GM23248 (cell line): ENCODE data around the gene CANT1. TPM values are rescaled to one million over a fixed set of nuclear protein-coding genes. Genes with fewer than 3 reads are reported as not detected.

Experiments used
- DNase-seq: peaks from one replicate; pipeline ENCODE4 v3.0.0-alpha.2; 2015
- H2AFZ ChIP-seq: fragments of 200-600 bp; sonication (generic); 2 replicates; pipeline ENCODE4 v1.6.1; 2016; ENCODE audit warnings: antibody characterized with exemption
- H3F3A ChIP-seq: fragments of 200-600 bp; sonication (generic); 2 replicates; pipeline ENCODE4 v1.6.1; 2016; ENCODE audit warnings: mild to moderate bottlenecking, antibody characterized with exemption, mixed run types; ENCODE audit not compliant: insufficient read depth
- H3K27ac ChIP-seq: fragments of 200-600 bp; sonication (generic); 2 replicates; pipeline ENCODE4 v1.5.1; 2016; ENCODE audit warnings: mild to moderate bottlenecking
- H3K27me3 ChIP-seq: fragments of 200-600 bp; sonication (generic); replicated peaks from 2 replicates; pipeline ENCODE4 v1.6.1; 2016; ENCODE audit warnings: mild to moderate bottlenecking; ENCODE audit not compliant: insufficient read depth
- H3K36me3 ChIP-seq: fragments of 200-600 bp; sonication (generic); 2 replicates; pipeline ENCODE4 v1.6.1; 2016; ENCODE audit warnings: low read depth, mild to moderate bottlenecking
- H3K4me1 ChIP-seq: fragments of 200-600 bp; sonication (generic); 2 replicates; pipeline ENCODE4 v1.6.1; 2016; ENCODE audit warnings: mild to moderate bottlenecking; ENCODE audit not compliant: insufficient read depth
- H3K4me2 ChIP-seq: fragments of 200-600 bp; sonication (generic); one replicate; pipeline ENCODE4 v1.6.1; 2016; ENCODE audit warnings: mild to moderate bottlenecking; ENCODE audit not compliant: unreplicated experiment
- H3K4me3 ChIP-seq: fragments of 200-600 bp; sonication (generic); 2 replicates; pipeline ENCODE4 v1.5.1; 2016; ENCODE audit warnings: mild to moderate bottlenecking
- H3K79me2 ChIP-seq: fragments of 200-600 bp; sonication (generic); 2 replicates; pipeline ENCODE4 v1.6.1; 2016; ENCODE audit warnings: mild to moderate bottlenecking; ENCODE audit not compliant: insufficient read depth
- H3K9ac ChIP-seq: fragments of 200-600 bp; sonication (generic); 2 replicates; pipeline ENCODE4 v1.6.1; 2016; ENCODE audit warnings: mild to moderate bottlenecking
- H3K9me2 ChIP-seq: fragments of 200-600 bp; sonication (generic); 2 replicates; pipeline ENCODE4 v1.6.1; 2016; ENCODE audit warnings: mixed run types, mild to moderate bottlenecking, moderate library complexity; ENCODE audit not compliant: insufficient read depth
- H3K9me3 ChIP-seq: fragments of 200-600 bp; sonication (generic); one replicate; pipeline ENCODE4 v1.6.1; 2017; ENCODE audit warnings: low read depth
- H4K20me1 ChIP-seq: fragments of 200-600 bp; sonication (generic); 2 replicates; pipeline ENCODE4 v1.6.0; 2016; ENCODE audit not compliant: insufficient read depth
- EZH2 ChIP-seq: fragments of 200-600 bp; sonication (generic); IDR thresholded peaks from 2 replicates; pipeline ENCODE4 v1.6.1; 2018; ENCODE audit warnings: antibody characterized with exemption, mild to moderate bottlenecking; ENCODE audit not compliant: insufficient read depth, poor library complexity, severe bottlenecking
- EZH2phosphoT487 ChIP-seq: fragments of 200-600 bp; sonication (generic); IDR thresholded peaks from 2 replicates; pipeline ENCODE4 v1.6.1; 2018; ENCODE audit warnings: antibody characterized with exemption, moderate library complexity, mild to moderate bottlenecking, low read depth; ENCODE audit not compliant: insufficient read depth
- WGBS, 2 experiments: methylation state at CpG; one replicate each; pipeline ENCODE4 v1.1.6; 2015 to 2017; ENCODE audit warnings: low lambda C conversion rate in 2 of 2, low coverage in 1 of 2; ENCODE audit errors: missing lambda C conversion rate in 2 of 2; 5-methylcytosine and 5-hydroxymethylcytosine counted together
- in situ Hi-C: fragments of 300-500 bp; cut with MboI; formaldehyde crosslinking; loops from 2 replicates; pipeline ENCODE4 v1.15.0; 2020
- polyA plus RNA-seq: library from polyadenylated mRNA; unstranded; fragments of >200 nt; fragmentation: Nextera tagmentation; extraction: Ambion mirVana; gene quantifications from 2 replicates; pipeline ENCODE4 v1.2.1, GENCODE V29; 2016
- total RNA-seq: library from RNA; depleted of rRNA; stranded (reverse); fragments of >200 nt; shearing (Covaris generic); gene quantifications from 2 replicates; pipeline ENCODE4 v1.2.3, GENCODE V29; 2014

The CANT1 gene
- total and polyA plus RNA-seq, 2 experiments from 2014 or later: 46.2 to 52.0 TPM

- no peaks in the 10 kb centered on the region for H3K79me2 ChIP-seq
- H3K36me3 ChIP-seq: no peaks in the 10 kb centered on the region
- no peak for TF ChIP-seq EZH2phosphoT487
- no peak for TF ChIP-seq EZH2
- H3K27ac ChIP-seq: no peak overlapping the region
- peak; percentile 88 for DNase-seq
- no peaks in the 10 kb centered on the region for H3K27me3 ChIP-seq
- peak overlapping the region; percentile 56 for H2AFZ ChIP-seq
- H3K4me1 ChIP-seq: peaks cover 14% of the 10 kb centered on the region
- in situ Hi-C loops: no loop called here
- H4K20me1 ChIP-seq: no peaks in the 10 kb centered on the region
- no peaks in the 10 kb centered on the region for H3K9me2 ChIP-seq
- peak overlapping the region; percentile 53 for H3K9ac ChIP-seq
- 0 out of 2 replicates have a peak, but pooled peaks cover 5% of the 10 kb centered on the region for H3F3A ChIP-seq
- 12 to 14% methylated on average over 19 of the region's 19 CpGs for WGBS, 2 experiments
- H3K4me2 ChIP-seq: no peak overlapping the region
- H3K4me3 ChIP-seq: no peak overlapping the region
- peaks cover 3% of the 10 kb centered on the region for H3K9me3 ChIP-seq
Measured at GRCh38 chr17:79019632-79020584, 10.3 kb upstream of the CANT1 start.

- Histone ChIP-seq H2AFZ (no peak overlapping the region), H3K4me1 (peaks cover 10% of the 10 kb centered on the region; the same call in 1 of the 2 replicates), H3K4me2 (no peak overlapping the region), H3F3A (0 out of 2 replicates have a peak, but pooled peaks cover 5% of the 10 kb centered on the region), H3K27ac (no peak overlapping the region), H3K4me3 (no peak overlapping the region), H3K9me2 (no peaks in the 10 kb centered on the region), H3K9me3 (peaks cover 3% of the 10 kb centered on the region), H3K9ac (no peak overlapping the region), H3K36me3 (no peaks in the 10 kb centered on the region), H3K79me2 (no peaks in the 10 kb centered on the region), H3K27me3 (no peaks in the 10 kb centered on the region), H4K20me1 (no peaks in the 10 kb centered on the region)
- in situ Hi-C loops: no loop called here
- 100% methylated on average over 2 of the region's 2 CpGs for WGBS, 2 experiments
- no peak for TF ChIP-seq EZH2phosphoT487
- DNase-seq: no peak
Measured at GRCh38 chr17:79019261-79019631, 9.7 kb upstream of the CANT1 start.

- no peak overlapping the region for H3K27ac ChIP-seq
- no peaks in the 10 kb centered on the region for H4K20me1 ChIP-seq
- no peak overlapping the region for H3K4me3 ChIP-seq
- in situ Hi-C loops: no loop called here
- H3K9ac ChIP-seq: no peak overlapping the region
- no peaks in the 10 kb centered on the region for H3K9me2 ChIP-seq
- no peak overlapping the region for H2AFZ ChIP-seq
- no peak for DNase-seq
- H3K36me3 ChIP-seq: no peaks in the 10 kb centered on the region
- WGBS, 2 experiments: 81 to 82% methylated on average over 3 of the region's 3 CpGs
- no peaks in the 10 kb centered on the region for H3K79me2 ChIP-seq
- TF ChIP-seq EZH2 (no peak), EZH2phosphoT487 (no peak)
- H3K4me2 ChIP-seq: no peak overlapping the region
- H3K27me3 ChIP-seq: no peaks in the 10 kb centered on the region
- H3K9me3 ChIP-seq: peaks cover 3% of the 10 kb centered on the region
- H3F3A ChIP-seq: 0 out of 2 replicates have a peak, but pooled peaks cover 5% of the 10 kb centered on the region
- peaks cover 10% of the 10 kb centered on the region; the same call in 1 of the 2 replicates for H3K4me1 ChIP-seq
Measured at GRCh38 chr17:79018370-79018695, 8.8 kb upstream of the CANT1 start.

GRCh38 chr17:79017546-79018369 lies 8.2 kb upstream of the CANT1 start:
- 56 to 60% methylated on average over 6 of the region's 6 CpGs for WGBS, 2 experiments
- Histone ChIP-seq H2AFZ (no peak overlapping the region), H3K79me2 (no peaks in the 10 kb centered on the region), H3K4me2 (no peak overlapping the region), H3K27me3 (no peaks in the 10 kb centered on the region), H3K4me1 (peaks cover 10% of the 10 kb centered on the region; the same call in 1 of the 2 replicates), H3F3A (0 out of 2 replicates have a peak, but pooled peaks cover 5% of the 10 kb centered on the region), H3K9ac (no peak overlapping the region), H3K9me3 (peaks cover 3% of the 10 kb centered on the region), H3K9me2 (no peaks in the 10 kb centered on the region), H4K20me1 (no peaks in the 10 kb centered on the region), H3K27ac (no peak overlapping the region), H3K36me3 (no peaks in the 10 kb centered on the region), H3K4me3 (no peak overlapping the region)
- no peak for DNase-seq
- TF ChIP-seq EZH2phosphoT487 (no peak), EZH2 (no peak)
- in situ Hi-C loops: no loop called here
